Cardiac muscle cell (in vitro differentiated cells and primary cell): Measurements from ENCODE around the gene GPR39. TPM values are rescaled to one million over a fixed set of nuclear protein-coding genes. Genes with fewer than 3 reads are reported as not detected.

Source experiments
- DNase-seq, 2 donors: peaks; one replicate each; pipeline versions ENCODE4 v3.0.0 to v3.0.0-alpha.2; 2010 to 2017; ENCODE audit warnings: low read depth in 1 of 2, low spot score in 1 of 2
- H3K27ac ChIP-seq: fragments of 200-600 bp; sonication (generic); 2 replicates; pipeline ENCODE4 v1.5.1; 2016
- H3K27me3 ChIP-seq: fragments of 200-600 bp; sonication (generic); 2 replicates; pipeline ENCODE4 v1.6.0; 2016; ENCODE audit warnings: control low read depth
- H3K36me3 ChIP-seq: fragments of 200-600 bp; sonication (generic); 2 replicates; pipeline ENCODE4 v1.5.1; 2016; ENCODE audit warnings: control low read depth
- H3K4me1 ChIP-seq: fragments of 200-600 bp; sonication (generic); 2 replicates; pipeline ENCODE4 v1.8.1; 2017; ENCODE audit warnings: low read depth, mild to moderate bottlenecking, mixed run types
- H3K4me3 ChIP-seq: fragments of 200-600 bp; sonication (generic); 2 replicates; pipeline ENCODE4 v1.5.1; 2016; ENCODE audit warnings: mild to moderate bottlenecking
- H3K9me3 ChIP-seq: fragments of 200-600 bp; sonication (generic); 2 replicates; pipeline ENCODE4 v1.5.1; 2017; ENCODE audit warnings: low read depth, mild to moderate bottlenecking, control low read depth
- CTCF ChIP-seq: IDR thresholded peaks from 2 replicates; pipeline ENCODE4 v1.5.1; 2012; ENCODE audit warnings: low read depth, mild to moderate bottlenecking, low read length
- polyA plus RNA-seq: library from polyadenylated mRNA; unstranded; fragments of >200 nt; fragmentation: Nextera tagmentation; extraction: Ambion mirVana; gene quantifications from 2 replicates; pipeline ENCODE4 v1.2.1, GENCODE V29; 2016
- total RNA-seq: library from RNA; depleted of rRNA; stranded (reverse); fragments of >200 nt; gene quantifications from 2 replicates; pipeline ENCODE4 v1.2.3, GENCODE V29; 2016

The GPR39 gene
- total and polyA plus RNA-seq, 2 experiments from 2014 or later = 4.0 to 10.9 TPM

GRCh38 chr2:132430895-132431294, 14.3 kb downstream of the GPR39 start:
- no peaks in the 10 kb centered on the region for H3K27me3 ChIP-seq
- H3K27ac ChIP-seq = no peak overlapping the region
- no peaks in the 10 kb centered on the region for H3K9me3 ChIP-seq
- TF ChIP-seq CTCF = no peak
- no peak for DNase-seq
- H3K4me3 ChIP-seq = no peak overlapping the region
- H3K4me1 ChIP-seq = no peaks in the 10 kb centered on the region
- H3K36me3 ChIP-seq = no peaks in the 10 kb centered on the region

- Histone ChIP-seq H3K4me1 (peaks cover 21% of the 10 kb centered on the region), H3K4me3 (no peak overlapping the region), H3K27me3 (no peaks in the 10 kb centered on the region), H3K27ac (no peak overlapping the region), H3K9me3 (no peaks in the 10 kb centered on the region), H3K36me3 (no peaks in the 10 kb centered on the region)
- TF ChIP-seq CTCF = no peak
- DNase-seq = no peak
Measured at GRCh38 chr2:132437852-132438669, 21.5 kb downstream of the GPR39 start.

- peak overlapping the region; percentile 80 for H3K27ac ChIP-seq
- no peak overlapping the region for H3K4me3 ChIP-seq
Measured at GRCh38 chr2:132438691-132439090, 22.1 kb downstream of the GPR39 start.

GRCh38 chr2:132439703-132440398, 23.2 kb downstream of the GPR39 start:
- Histone ChIP-seq H3K4me3 (no peak overlapping the region), H3K27me3 (no peaks in the 10 kb centered on the region), H3K9me3 (no peaks in the 10 kb centered on the region), H3K27ac (peak overlapping the region; percentile 80), H3K4me1 (peaks cover 26% of the 10 kb centered on the region), H3K36me3 (no peaks in the 10 kb centered on the region)
- TF ChIP-seq CTCF = no peak
- peak in 1 of 2 donors; percentile 20 for DNase-seq

More at GRCh38 chr2:132438691-132439090, 22.1 kb downstream of the GPR39 start:
- Histone ChIP-seq H3K9me3 (no peaks in the 10 kb centered on the region), H3K4me1 (peaks cover 21% of the 10 kb centered on the region), H3K36me3 (no peaks in the 10 kb centered on the region), H3K27me3 (no peaks in the 10 kb centered on the region)
- TF ChIP-seq CTCF = no peak
- DNase-seq = peak in 1 of 2 donors; percentile 58

GRCh38 chr2:132441051-132441450, 24.4 kb downstream of the GPR39 start:
- no peak overlapping the region for H3K4me3 ChIP-seq
- H3K27ac ChIP-seq = no peak overlapping the region
- H3K4me1 ChIP-seq = peaks cover 34% of the 10 kb centered on the region
- no peaks in the 10 kb centered on the region for H3K36me3 ChIP-seq
- DNase-seq = no peak
- H3K27me3 ChIP-seq = no peaks in the 10 kb centered on the region
- no peak for TF ChIP-seq CTCF
- H3K9me3 ChIP-seq = no peaks in the 10 kb centered on the region
